Measurements from ENCODE around the gene COL19A1.

Gene COL19A1

GRCh38 chr6:70133246-70133645 is 266.9 kb downstream of the COL19A1 start:
- DNase-seq = no peak

GRCh38 chr6:70134542-70134941 is 268.2 kb downstream of the COL19A1 start:
- no peak for DNase-seq

- no peak for DNase-seq
Observed at GRCh38 chr6:70135219-70136160, 269.1 kb downstream of the COL19A1 start.

GRCh38 chr6:70136996-70137395 is 270.6 kb downstream of the COL19A1 start:
- no peak for DNase-seq

GRCh38 chr6:70140496-70140895 is 274.1 kb downstream of the COL19A1 start:
- DNase-seq = no peak

GRCh38 chr6:70142034-70142433 is 275.7 kb downstream of the COL19A1 start:
- DNase-seq = no peak

- DNase-seq = no peak
Observed at GRCh38 chr6:70145178-70145577, 278.8 kb downstream of the COL19A1 start.

- DNase-seq = no peak
Observed at GRCh38 chr6:70149209-70149788, 282.9 kb downstream of the COL19A1 start.

- DNase-seq = no peak
Observed at GRCh38 chr6:70150521-70150920, 284.2 kb downstream of the COL19A1 start.

GRCh38 chr6:70151616-70152015 is 285.3 kb downstream of the COL19A1 start:
- no peak for DNase-seq

- no peak for DNase-seq
Observed at GRCh38 chr6:70152786-70153185, 286.4 kb downstream of the COL19A1 start.

GRCh38 chr6:70157086-70157485 is 290.7 kb downstream of the COL19A1 start:
- DNase-seq = no peak

- no peak for DNase-seq
Observed at GRCh38 chr6:70160276-70160675, 293.9 kb downstream of the COL19A1 start.

- no peak for DNase-seq
Observed at GRCh38 chr6:70162972-70163371, 296.6 kb downstream of the COL19A1 start.

- no peak for DNase-seq
Observed at GRCh38 chr6:70163795-70164194, 297.4 kb downstream of the COL19A1 start.

- DNase-seq = no peak
Observed at GRCh38 chr6:70164556-70164955, 298.2 kb downstream of the COL19A1 start.

GRCh38 chr6:70166088-70166958 is 300.0 kb downstream of the COL19A1 start:
- peak; percentile 31 to 37 for DNase-seq

- no peak for DNase-seq
Observed at GRCh38 chr6:70168681-70169377, 302.5 kb downstream of the COL19A1 start.

- DNase-seq = no peak
Observed at GRCh38 chr6:70171236-70171635, 304.9 kb downstream of the COL19A1 start.

- no peak for DNase-seq
Observed at GRCh38 chr6:70172252-70172651, 305.9 kb downstream of the COL19A1 start.

- DNase-seq = no peak
Observed at GRCh38 chr6:70175770-70176169, 309.4 kb downstream of the COL19A1 start.

GRCh38 chr6:70176842-70177550 is 310.6 kb downstream of the COL19A1 start:
- DNase-seq = no peak
